ENCODE measurements around the gene GNAL. TPM values are rescaled to one million over a fixed set of nuclear protein-coding genes. Genes with fewer than 3 reads are reported as not detected.
"Not testable (repeated sequence)": the region's sequence is repeated elsewhere in the genome, so short reads cannot be mapped to it uniquely, and the experiment has no call there.

Gene GNAL
- total RNA-seq, 2 donors from 2014 or later: 2.1 to 33.0 TPM

DNA sequence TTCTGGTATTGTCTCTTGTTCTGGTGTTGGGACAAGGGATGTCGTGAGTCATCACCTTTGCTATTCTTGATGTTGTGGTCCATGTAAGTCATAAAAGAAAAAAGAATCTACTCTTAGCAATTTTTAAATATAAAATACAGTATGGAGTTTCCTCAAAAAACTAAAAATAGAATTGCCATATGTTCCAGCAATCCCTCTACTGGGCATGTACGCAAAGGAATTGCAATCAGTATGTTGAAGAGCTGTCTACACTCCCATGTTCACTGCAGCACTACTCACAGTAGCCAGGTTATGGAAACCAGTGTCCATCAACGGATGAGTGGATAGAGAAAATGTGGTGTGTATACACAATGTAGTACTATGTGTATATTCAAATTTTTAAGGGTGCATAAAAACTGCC lies 10.9 kb upstream of the GNAL start:
- Histone ChIP-seq H3K9me3 (no peaks in the 10 kb centered on the region), H3K27me3 (no peaks in the 10 kb centered on the region), H3K27ac (no peak overlapping the region), H3K4me3 (no peak overlapping the region), H3K36me3 (replicated peaks in 1 of 2; ENCODE audit: insufficient read depth in 1 of 2, low read depth in 2 of 2) (no peaks in the 10 kb centered on the region), H3K4me1 (no peaks in the 10 kb centered on the region)
- intact Hi-C loops (cut with DNase I): no loop called here
- DNase-seq: no peak
- 72 to 73% methylated on average over 3 of the region's 3 CpGs for WGBS, 2 donors
- no peak for TF ChIP-seq CTCF (IDR thresholded peaks at IDR 0.05)
- TF ChIP-seq POLR2A (IDR thresholded peaks at IDR 0.05): no peak
- no peak for ATAC-seq

GRCh38 chr18:11689669-11690565 lies 853 bp downstream of the GNAL start:
- WGBS, 2 donors: 1 to 10% methylated on average over 6 to 66 of the region's 72 CpGs
- peak overlapping the region in 1 of 2 donors; percentile 29 for H3K4me3 ChIP-seq
- H3K4me1 ChIP-seq: peaks cover 19% of the 10 kb centered on the region
- H3K9me3 ChIP-seq: no peaks in the 10 kb centered on the region
- intact Hi-C loops (cut with DNase I): no loop called here
- H3K27ac ChIP-seq: peak overlapping the region in 1 of 4 donors; percentile 38
- ATAC-seq (peak; percentile 57), DNase-seq (peak; percentile 29 to 41 (median 36))
- H3K27me3 ChIP-seq: peaks cover 0 to 9% of the 10 kb centered on the region in 2 donors
- no peaks in the 10 kb centered on the region for H3K36me3 ChIP-seq (replicated peaks in 1 of 2; ENCODE audit: insufficient read depth in 1 of 2, low read depth in 2 of 2)
- TF ChIP-seq CTCF (IDR thresholded peaks at IDR 0.05): no peak
- no peak for TF ChIP-seq POLR2A (IDR thresholded peaks at IDR 0.05)

- WGBS, 2 donors: 75 to 95% methylated on average over 2 to 4 of the region's 5 CpGs
- H3K4me1 ChIP-seq: peaks cover 19% of the 10 kb centered on the region
- H3K27me3 ChIP-seq; ATAC-seq; intact Hi-C loops (cut with DNase I); DNase-seq; H3K9me3 ChIP-seq; H3K4me3 ChIP-seq; H3K27ac ChIP-seq; H3K36me3 ChIP-seq (replicated peaks in 1 of 2; ENCODE audit: insufficient read depth in 1 of 2, low read depth in 2 of 2): not testable (repeated sequence)
Measured at GRCh38 chr18:11690660-11691059, 1.6 kb downstream of the GNAL start.

DNA sequence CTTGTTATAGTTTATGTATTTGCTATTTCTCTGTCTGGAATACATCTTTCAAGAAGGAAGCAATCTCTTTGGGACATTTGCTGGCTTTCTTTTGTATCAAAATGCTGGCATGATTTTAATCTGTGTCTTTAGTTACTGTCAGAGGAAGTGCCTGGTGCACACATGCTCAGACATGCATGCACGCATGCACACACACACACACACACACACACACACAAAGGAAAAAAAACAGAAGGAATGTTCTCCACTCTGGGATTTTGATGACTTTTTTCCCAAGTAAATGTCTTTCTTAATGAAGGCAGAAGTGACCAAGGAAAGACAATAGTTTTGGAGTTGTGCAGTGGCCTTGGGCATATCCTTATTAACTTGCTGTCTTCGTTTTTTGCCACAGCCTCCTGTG lies 6.7 kb downstream of the GNAL start:
- no peak for DNase-seq
- H3K4me3 ChIP-seq: no peak overlapping the region
- intact Hi-C loops (cut with DNase I): no loop called here
- ATAC-seq: no peak
- no peak overlapping the region for H3K27ac ChIP-seq
- H3K4me1 ChIP-seq: no peaks in the 10 kb centered on the region
- H3K9me3 ChIP-seq: no peaks in the 10 kb centered on the region
- H3K36me3 ChIP-seq (replicated peaks in 1 of 2; ENCODE audit: insufficient read depth in 1 of 2, low read depth in 2 of 2): no peaks in the 10 kb centered on the region
- TF ChIP-seq CTCF (IDR thresholded peaks at IDR 0.05): no peak
- no peak for TF ChIP-seq POLR2A (IDR thresholded peaks at IDR 0.05)
- WGBS, 2 donors: 60 to 81% methylated on average over 2 of the region's 2 CpGs
- H3K27me3 ChIP-seq: no peaks in the 10 kb centered on the region

GRCh38 chr18:11696451-11696850 lies 7.4 kb downstream of the GNAL start:
- Histone ChIP-seq H3K4me1 (no peaks in the 10 kb centered on the region), H3K4me3 (no peak overlapping the region), H3K27ac (no peak overlapping the region), H3K36me3 (replicated peaks in 1 of 2; ENCODE audit: insufficient read depth in 1 of 2, low read depth in 2 of 2) (no peaks in the 10 kb centered on the region), H3K9me3 (no peaks in the 10 kb centered on the region), H3K27me3 (no peaks in the 10 kb centered on the region)
- DNase-seq (no peak), ATAC-seq (no peak)
- WGBS, 2 donors: 62 to 66% methylated on average over 7 of the region's 7 CpGs
- intact Hi-C loops (cut with DNase I): no loop called here
- TF ChIP-seq CTCF (IDR thresholded peaks at IDR 0.05) (no peak), POLR2A (IDR thresholded peaks at IDR 0.05) (no peak)

All from body of pancreas (tissue), 4 donors.